ENCODE measurements around the gene ZNF423.

- TF ChIP-seq TAF1 (IDR thresholded peaks at IDR 0.05; ENCODE audit: low read depth, low read length) (no peak), POLR2A (IDR thresholded peaks at IDR 0.05; ENCODE audit: low read depth, low read length) (no peak), POLR2AphosphoS5 (IDR thresholded peaks at IDR 0.05; ENCODE audit: low read depth, low read length) (no peak), SPI1 (IDR thresholded peaks at IDR 0.05; ENCODE audit: low read depth, low read length) (no peak), POU2F2 (IDR thresholded peaks at IDR 0.05; ENCODE audit: low read depth, low read length) (no peak), PAX5 (IDR thresholded peaks at IDR 0.05; ENCODE audit: insufficient read depth, low read length, severe bottlenecking) (no peak)
Measured at GRCh38 chr16:49439050-49439449, 416.9 kb downstream of the ZNF423 start.

Measured in GM12891 (cell line).